Stimulated activated CD4-positive, alpha-beta T cell treated with anti-CD3 and anti-CD28 coated beads, TNF-alpha, amount 100 ng/mL, for 1 hour (primary cell): ENCODE data around the gene TMED6.
"Not testable (repeated sequence)": the region's sequence is repeated elsewhere in the genome, so short reads cannot be mapped to it uniquely, and the experiment has no call there.

Experiments
- DNase-seq, 3 donors: peaks; one replicate each; pipeline ENCODE4 v3.0.0-alpha.2; 2020; ENCODE audit warnings: low read depth in 3 of 3, low spot score in 1 of 3

The TMED6 gene

GRCh38 chr16:69306031-69306430, 45.6 kb downstream of the TMED6 start:
- DNase-seq, result no peak

DNA sequence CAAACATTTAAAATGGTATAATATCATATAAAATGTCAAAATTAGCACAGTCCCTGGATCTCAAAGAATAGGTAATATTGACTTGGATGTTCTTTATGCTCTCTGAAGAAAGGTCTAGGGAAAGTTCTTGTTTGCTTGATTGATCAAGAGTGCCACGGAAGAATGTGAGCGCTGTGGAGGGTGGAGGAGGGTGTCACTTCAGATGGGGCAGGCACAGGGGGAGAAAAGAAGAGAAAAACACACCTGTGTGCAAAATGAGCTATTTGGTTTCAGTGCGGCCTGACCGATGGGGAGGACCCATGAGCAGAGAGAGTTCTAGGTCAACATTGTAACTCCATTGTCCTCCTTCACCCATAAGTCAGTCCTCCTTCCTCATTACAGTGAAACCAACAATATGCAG, 49.3 kb downstream of the TMED6 start:
- DNase-seq, result no peak

GRCh38 chr16:69301861-69302260, 49.7 kb downstream of the TMED6 start:
- DNase-seq, result no peak

- DNase-seq, result no peak
Observed at GRCh38 chr16:69301187-69301586, 50.4 kb downstream of the TMED6 start.

- no peak for DNase-seq
Observed at GRCh38 chr16:69298261-69298660, 53.3 kb downstream of the TMED6 start.

DNA sequence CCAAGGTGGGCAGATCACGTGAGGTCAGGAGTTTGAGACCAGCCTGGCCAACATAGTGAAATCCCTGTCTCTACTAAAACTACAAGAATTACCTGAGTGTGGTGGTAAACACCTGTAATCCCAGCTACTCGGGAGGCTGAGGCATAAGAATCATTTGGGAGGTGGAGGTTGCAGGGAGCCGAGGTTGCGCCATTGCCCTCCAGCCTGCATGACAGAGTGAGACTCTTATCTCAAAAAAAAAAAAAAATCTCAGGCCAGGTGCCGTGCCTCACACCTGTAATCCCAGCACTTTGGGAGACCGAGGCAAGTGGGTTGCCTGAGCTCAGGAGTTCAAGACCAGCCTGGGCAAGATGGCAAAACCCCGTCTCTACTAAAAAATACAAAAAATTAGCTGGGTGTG, 54.8 kb downstream of the TMED6 start:
- DNase-seq, result not testable (repeated sequence)

- DNase-seq, result no peak
Observed at GRCh38 chr16:69294051-69294450, 57.5 kb downstream of the TMED6 start.

- DNase-seq, result no peak
Observed at GRCh38 chr16:69293401-69293800, 58.2 kb downstream of the TMED6 start.
